Central memory CD8-positive, alpha-beta T cell (primary cell): Measurements from ENCODE around the gene UGT2B7.
"Not testable (repeated sequence)": the region's sequence is repeated elsewhere in the genome, so short reads cannot be mapped to it uniquely, and the experiment has no call there.

ENCODE experiments used
- ATAC-seq: fragments of 150-1000 bp; cut with Tn5 transposase; replicated peaks from 2 replicates; pipeline ENCODE4 v1.10.0; 2022; ENCODE audit warnings: mild to moderate bottlenecking, moderate FRiP score, moderate number of reproducible peaks; ENCODE audit not compliant: poor library complexity, severe bottlenecking; ENCODE audit errors: extremely low read depth
- DNase-seq, 2 donors: peaks; one replicate each; pipeline ENCODE4 v3.0.0; 2021; ENCODE audit warnings: low spot score in 2 of 2
- H3K27ac Mint-ChIP-seq: one replicate; pipeline ENCODE4 v1.8.0; 2022; ENCODE audit warnings: low read depth, mild to moderate bottlenecking, moderate library complexity, mixed read lengths
- H3K27me3 Mint-ChIP-seq: one replicate; pipeline ENCODE4 v1.8.0; 2022; ENCODE audit warnings: mixed read lengths
- H3K36me3 Mint-ChIP-seq: one replicate; pipeline ENCODE4 v1.8.0; 2022; ENCODE audit warnings: mild to moderate bottlenecking, moderate library complexity, mixed read lengths; ENCODE audit not compliant: insufficient read depth
- H3K4me1 Mint-ChIP-seq: one replicate; pipeline ENCODE4 v1.8.0; 2022; ENCODE audit warnings: mixed read lengths
- H3K4me3 Mint-ChIP-seq: one replicate; pipeline ENCODE4 v1.8.0; 2022; ENCODE audit warnings: mild to moderate bottlenecking, moderate library complexity, mixed read lengths
- H3K9me3 Mint-ChIP-seq: one replicate; pipeline ENCODE4 v1.8.0; 2022; ENCODE audit warnings: mixed read lengths

The UGT2B7 gene

DNA sequence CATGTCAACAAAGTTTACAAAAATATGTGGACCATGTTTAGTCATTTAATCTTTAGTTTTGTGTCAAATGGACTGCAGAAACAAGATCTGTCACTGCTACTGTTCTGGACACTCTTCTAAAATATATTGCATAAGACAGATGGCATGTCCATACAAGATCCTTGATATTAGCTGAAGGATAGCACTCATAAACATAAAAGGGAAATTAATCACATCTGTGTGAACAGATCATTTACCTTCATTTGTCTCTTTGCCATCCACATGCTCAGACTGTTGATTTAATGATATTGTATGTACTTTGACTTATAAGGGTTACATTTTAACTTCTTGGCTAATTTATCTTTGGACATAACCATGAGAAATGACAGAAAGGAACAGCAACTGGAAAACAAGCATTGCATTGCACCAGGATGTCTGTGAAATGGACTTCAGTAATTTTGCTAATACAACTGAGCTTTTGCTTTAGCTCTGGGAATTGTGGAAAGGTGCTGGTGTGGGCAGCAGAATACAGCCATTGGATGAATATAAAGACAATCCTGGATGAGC is at the start of gene UGT2B7:
UGT2B7 (plus strand) TSS at position 364 of the 546 bp plus-strand sequence; CDS start at position 411, 47 bp downstream.
- no peak for DNase-seq
- Mint-ChIP-seq H3K4me1 (no peaks in the 10 kb centered on the region), H3K4me3 (no peak within 1 kb of the TSS), H3K36me3 (no peaks in the 10 kb centered on the region), H3K9me3 (peaks cover 12% of the 10 kb centered on the region), H3K27me3 (no peaks in the 10 kb centered on the region), H3K27ac (no peak within 1 kb of the TSS)
- no peak for ATAC-seq

GRCh38 chr4:69049860-69050259 is 46.4 kb upstream of the UGT2B7 start:
- Mint-ChIP-seq H3K27ac (no peak overlapping the region), H3K4me1 (no peaks in the 10 kb centered on the region), H3K27me3 (no peaks in the 10 kb centered on the region), H3K4me3 (no peak overlapping the region), H3K9me3 (peaks cover 11% of the 10 kb centered on the region), H3K36me3 (no peaks in the 10 kb centered on the region)
- no peak for DNase-seq
- no peak for ATAC-seq

GRCh38 chr4:69050853-69051575 is 45.3 kb upstream of the UGT2B7 start:
- H3K4me3 Mint-ChIP-seq, H3K27me3 Mint-ChIP-seq, ATAC-seq, H3K4me1 Mint-ChIP-seq, H3K27ac Mint-ChIP-seq, H3K36me3 Mint-ChIP-seq, H3K9me3 Mint-ChIP-seq, DNase-seq: not testable (repeated sequence)

GRCh38 chr4:69051576-69051943 is 44.7 kb upstream of the UGT2B7 start:
- Mint-ChIP-seq H3K27me3 (no peaks in the 10 kb centered on the region), H3K27ac (no peak overlapping the region), H3K9me3 (peaks cover 8% of the 10 kb centered on the region), H3K4me1 (no peaks in the 10 kb centered on the region), H3K4me3 (no peak overlapping the region), H3K36me3 (no peaks in the 10 kb centered on the region)
- ATAC-seq (no peak), DNase-seq (no peak)

- not testable (repeated sequence) for DNase-seq, H3K36me3 Mint-ChIP-seq, H3K4me3 Mint-ChIP-seq, H3K27ac Mint-ChIP-seq, H3K27me3 Mint-ChIP-seq, H3K4me1 Mint-ChIP-seq, ATAC-seq
- peaks cover 11% of the 10 kb centered on the region for H3K9me3 Mint-ChIP-seq
Measured at GRCh38 chr4:69053309-69053885, 42.9 kb upstream of the UGT2B7 start.

- H3K4me3 Mint-ChIP-seq, H3K27me3 Mint-ChIP-seq, H3K27ac Mint-ChIP-seq, H3K36me3 Mint-ChIP-seq, H3K4me1 Mint-ChIP-seq, ATAC-seq, DNase-seq: not testable (repeated sequence)
- peaks cover 11% of the 10 kb centered on the region for H3K9me3 Mint-ChIP-seq
Measured at GRCh38 chr4:69054033-69054432, 42.2 kb upstream of the UGT2B7 start.

DNA sequence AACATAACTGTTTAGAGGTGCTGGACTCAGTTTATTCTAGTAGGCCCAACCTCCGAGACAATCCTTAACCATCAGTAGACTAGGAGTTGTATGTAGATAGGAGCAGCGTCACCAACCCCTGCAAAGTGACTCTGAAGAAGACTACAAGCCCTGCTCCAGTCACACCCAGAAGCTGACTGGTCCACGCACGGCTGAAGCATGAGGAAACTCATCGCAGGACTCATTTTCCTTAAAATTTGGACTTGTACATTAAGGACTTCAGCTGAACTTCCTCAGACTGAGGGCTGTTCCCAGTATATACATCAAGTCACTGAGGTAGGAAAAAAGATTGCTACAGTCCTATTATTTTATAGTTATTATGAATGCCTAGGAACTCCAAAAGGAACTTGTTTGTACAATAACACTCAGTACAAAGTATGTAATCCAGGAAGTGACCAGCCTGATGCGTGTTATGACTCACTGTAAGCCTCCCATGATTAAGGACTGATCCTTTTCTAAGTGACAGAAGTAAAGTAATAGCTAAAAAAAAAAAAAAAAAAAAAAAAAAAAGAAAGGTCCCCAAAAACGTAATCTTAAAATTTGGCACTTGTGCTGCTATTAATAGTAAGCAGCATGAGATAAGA is 41.6 kb upstream of the UGT2B7 start:
- no peak overlapping the region for H3K27ac Mint-ChIP-seq
- ATAC-seq (no peak), DNase-seq (no peak)
- no peaks in the 10 kb centered on the region for H3K36me3 Mint-ChIP-seq
- H3K9me3 Mint-ChIP-seq = peaks cover 5% of the 10 kb centered on the region
- no peaks in the 10 kb centered on the region for H3K4me1 Mint-ChIP-seq
- no peak overlapping the region for H3K4me3 Mint-ChIP-seq
- no peaks in the 10 kb centered on the region for H3K27me3 Mint-ChIP-seq

- H3K4me3 Mint-ChIP-seq = no peak overlapping the region
- ATAC-seq (no peak), DNase-seq (no peak)
- H3K4me1 Mint-ChIP-seq = no peaks in the 10 kb centered on the region
- H3K27ac Mint-ChIP-seq = no peak overlapping the region
- peaks cover 5% of the 10 kb centered on the region for H3K9me3 Mint-ChIP-seq
- H3K36me3 Mint-ChIP-seq = no peaks in the 10 kb centered on the region
- H3K27me3 Mint-ChIP-seq = no peaks in the 10 kb centered on the region
Measured at GRCh38 chr4:69056150-69056549, 40.1 kb upstream of the UGT2B7 start.

- Mint-ChIP-seq H3K27ac (no peak overlapping the region), H3K4me1 (no peaks in the 10 kb centered on the region)
Measured at GRCh38 chr4:69056921-69057550, 39.2 kb upstream of the UGT2B7 start.

DNA sequence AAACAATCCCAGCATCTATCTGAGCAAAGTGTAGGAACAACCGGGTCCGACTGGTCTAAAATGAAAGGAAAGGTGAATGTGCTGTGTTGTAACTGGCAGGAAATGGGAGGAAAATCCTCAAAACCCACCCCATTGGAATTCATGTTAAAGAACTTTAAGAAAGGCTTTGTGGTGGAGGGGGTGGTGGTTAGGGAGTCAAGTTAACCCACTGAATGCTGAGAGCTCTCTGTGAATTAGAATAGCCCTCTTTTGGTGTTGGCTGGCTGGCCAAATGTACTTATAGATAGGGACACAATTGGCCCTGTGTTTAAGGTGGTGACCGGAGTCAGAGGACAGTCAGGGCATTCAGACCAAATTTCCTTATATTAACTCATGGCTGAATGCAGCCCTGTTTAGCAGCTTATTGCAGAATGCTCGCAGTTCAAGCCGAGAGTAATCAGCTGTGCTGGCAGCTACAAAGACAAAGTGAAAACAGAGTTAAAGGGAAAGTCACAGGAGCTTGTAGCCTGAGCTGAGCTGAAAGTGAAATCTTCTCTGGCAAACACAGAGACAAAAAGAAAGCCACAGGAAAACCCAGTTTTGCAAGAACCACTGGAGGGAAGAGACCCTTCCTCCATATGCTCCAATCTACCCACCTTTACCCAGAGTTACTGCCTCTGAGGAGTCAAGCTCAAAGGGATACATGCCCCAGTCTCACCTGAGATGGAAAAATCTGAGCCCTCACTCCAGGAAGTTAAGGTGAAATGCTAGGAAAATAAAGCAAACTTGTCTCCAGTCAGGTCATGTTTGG is 38.5 kb upstream of the UGT2B7 start:
- Mint-ChIP-seq H3K9me3 (peaks cover 5% of the 10 kb centered on the region), H3K27me3 (no peaks in the 10 kb centered on the region), H3K36me3 (peaks cover 2% of the 10 kb centered on the region), H3K4me1 (no peaks in the 10 kb centered on the region), H3K27ac (no peak overlapping the region), H3K4me3 (no peak overlapping the region)
- no peak for DNase-seq
- ATAC-seq = no peak

More at GRCh38 chr4:69056921-69057550, 39.2 kb upstream of the UGT2B7 start:
- H3K4me3 Mint-ChIP-seq = no peak overlapping the region
- no peaks in the 10 kb centered on the region for H3K27me3 Mint-ChIP-seq
- H3K9me3 Mint-ChIP-seq = peaks cover 5% of the 10 kb centered on the region
- peaks cover 2% of the 10 kb centered on the region for H3K36me3 Mint-ChIP-seq
- DNase-seq (no peak), ATAC-seq (no peak)

DNA sequence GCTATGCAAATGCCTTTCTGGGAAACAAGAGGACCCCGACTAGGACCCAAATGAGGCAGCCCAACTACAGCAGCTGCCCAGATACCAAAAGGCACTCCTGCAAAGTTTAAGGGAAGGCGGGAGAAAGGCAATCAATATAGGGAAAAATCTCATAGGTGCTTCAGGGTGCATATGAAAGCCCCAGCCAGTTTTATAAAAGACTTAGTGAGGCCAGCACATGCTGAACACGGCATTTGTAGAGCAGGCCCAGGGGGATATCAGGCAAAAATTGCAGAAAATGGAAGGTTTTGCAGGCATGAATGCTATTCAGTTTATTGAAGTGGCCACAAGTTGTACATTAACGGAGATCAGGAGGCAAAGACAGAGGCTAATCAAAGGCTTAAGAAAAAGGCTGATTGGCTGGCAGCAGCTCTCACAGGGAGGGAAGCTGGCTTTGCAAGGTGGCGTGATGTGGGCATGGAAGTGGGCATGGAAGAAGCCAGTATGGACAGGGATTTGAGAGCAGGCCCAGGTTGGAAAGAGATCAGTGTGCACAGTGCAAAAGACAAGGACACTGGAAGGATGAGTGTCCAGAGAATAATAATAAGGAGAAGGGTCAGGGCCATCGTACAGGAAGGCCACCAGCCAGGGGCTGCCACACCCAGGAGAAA is 37.7 kb upstream of the UGT2B7 start:
- DNase-seq (no peak), ATAC-seq (no peak)
- H3K36me3 Mint-ChIP-seq = peaks cover 2% of the 10 kb centered on the region
- H3K4me1 Mint-ChIP-seq = no peaks in the 10 kb centered on the region
- H3K9me3 Mint-ChIP-seq = peaks cover 6% of the 10 kb centered on the region
- no peak overlapping the region for H3K27ac Mint-ChIP-seq
- H3K4me3 Mint-ChIP-seq = no peak overlapping the region
- no peaks in the 10 kb centered on the region for H3K27me3 Mint-ChIP-seq
